HG03558 (cell line): Measurements from ENCODE around the gene LTO1.

ENCODE experiments used
- ATAC-seq: cut with Tn5 transposase; IDR thresholded peaks from one replicate; pipeline ENCODE4 v1.9.1; 2021; ENCODE audit warnings: moderate number of reproducible peaks; ENCODE audit not compliant: unreplicated experiment; ENCODE audit errors: extremely low read depth

LTO1 gene

GRCh38 chr11:69674886-69675714 lies at the start of gene LTO1:
Gene LTO1 (minus strand): TSS chr11:69675353. CDS start chr11:69675239, 114 bp downstream.
- ATAC-seq = peak; percentile 55

GRCh38 chr11:69721745-69722144 lies 46.6 kb upstream of the LTO1 start:
- ATAC-seq = no peak

- no peak for ATAC-seq
Measured at GRCh38 chr11:69721106-69721505, 46.0 kb upstream of the LTO1 start.

- no peak for ATAC-seq
Measured at GRCh38 chr11:69718912-69719311, 43.8 kb upstream of the LTO1 start.

- no peak for ATAC-seq
Measured at GRCh38 chr11:69718147-69718546, 43.0 kb upstream of the LTO1 start.

- ATAC-seq = no peak
Measured at GRCh38 chr11:69716891-69717747, 42.0 kb upstream of the LTO1 start.

GRCh38 chr11:69716099-69716498 lies 40.9 kb upstream of the LTO1 start:
- ATAC-seq = no peak

- no peak for ATAC-seq
Measured at GRCh38 chr11:69715446-69715845, 40.3 kb upstream of the LTO1 start.

- no peak for ATAC-seq
Measured at GRCh38 chr11:69711822-69712801, 37.0 kb upstream of the LTO1 start.

- no peak for ATAC-seq
Measured at GRCh38 chr11:69708736-69709401, 33.7 kb upstream of the LTO1 start.

GRCh38 chr11:69707176-69707575 lies 32.0 kb upstream of the LTO1 start:
- ATAC-seq = no peak

GRCh38 chr11:69705901-69706787 lies 31.0 kb upstream of the LTO1 start:
- no peak for ATAC-seq

- no peak for ATAC-seq
Measured at GRCh38 chr11:69705351-69705811, 30.2 kb upstream of the LTO1 start.

- no peak for ATAC-seq
Measured at GRCh38 chr11:69704508-69705253, 29.5 kb upstream of the LTO1 start.

GRCh38 chr11:69703768-69704507 lies 28.8 kb upstream of the LTO1 start, which contains the start of gene FGF19:
Gene FGF19 (minus strand): TSS chr11:69704022. CDS start chr11:69703876, 146 bp downstream.
- no peak for ATAC-seq

- ATAC-seq = no peak
Measured at GRCh38 chr11:69703453-69703767, 28.3 kb upstream of the LTO1 start.

GRCh38 chr11:69702769-69703452 lies 27.8 kb upstream of the LTO1 start:
- ATAC-seq = no peak
